ENCODE data around the gene PNMA8C.

Gene PNMA8C

DNA sequence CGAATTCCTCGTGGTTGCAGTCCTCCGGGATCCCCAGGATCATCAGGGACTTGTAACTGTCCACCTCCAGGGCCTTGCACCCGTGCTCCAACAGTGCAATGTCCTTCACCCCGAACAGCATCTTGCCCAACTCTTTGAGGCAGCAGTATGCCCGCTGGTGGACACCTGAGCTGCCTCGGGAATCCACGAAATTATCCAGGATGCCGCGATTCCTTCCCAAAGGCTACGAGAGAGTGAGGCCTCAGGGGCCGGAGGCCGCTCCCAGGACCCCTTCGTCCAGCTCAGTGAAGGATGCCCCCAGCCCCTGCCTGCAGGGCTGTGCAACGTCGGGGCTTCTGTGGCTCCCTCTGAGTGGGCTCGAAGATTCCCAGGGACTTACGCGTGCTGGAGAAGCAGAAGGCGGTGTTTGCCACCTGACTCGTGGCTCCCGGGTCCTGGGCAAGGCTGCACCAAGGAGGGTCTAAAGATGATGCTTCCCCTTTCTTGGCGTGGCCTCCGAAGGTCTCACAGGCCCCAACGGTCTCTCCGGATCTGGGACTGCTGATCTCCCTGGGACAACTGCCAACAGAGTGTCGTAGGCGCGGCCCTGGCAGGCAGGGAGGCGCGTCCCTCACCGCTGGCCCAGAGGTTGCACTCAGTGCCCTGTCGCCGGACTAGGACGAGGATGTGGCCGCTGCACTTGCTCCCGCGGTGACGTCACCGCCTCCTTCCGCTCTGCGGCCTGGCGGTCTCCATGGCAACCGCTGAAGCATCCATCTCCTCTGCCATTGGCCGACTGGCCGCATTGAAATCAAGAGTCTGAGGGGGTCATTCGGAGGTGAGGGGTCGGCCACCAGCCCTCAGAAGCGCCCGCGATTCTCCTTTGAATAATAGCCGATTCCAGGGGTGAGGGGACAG, at the start of gene PNMA8C:
Gene PNMA8C, minus strand, starts transcription at position 698 of the 897 bp plus-strand sequence. Its CDS starts 577 bp downstream, at position 121.
- DNase-seq: no peak

DNA sequence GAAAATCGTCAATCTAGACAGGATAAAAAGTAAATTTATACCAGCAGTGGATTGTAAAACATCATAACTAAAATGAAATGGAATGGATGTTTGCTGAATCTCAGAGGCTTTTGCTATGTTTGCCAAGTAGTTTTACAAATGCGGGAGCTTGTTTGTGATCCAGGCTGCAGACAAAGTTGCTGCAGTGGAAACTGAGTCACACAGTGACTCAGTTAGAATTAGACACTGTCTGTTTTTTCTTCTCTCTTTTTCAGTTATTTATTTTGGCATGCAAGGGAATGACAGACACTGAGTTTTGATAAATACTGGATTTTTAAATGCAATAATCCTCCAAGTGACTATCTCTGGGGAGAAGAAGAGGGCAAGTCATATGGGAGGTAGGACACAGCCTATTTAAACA, 47.2 kb upstream of the PNMA8C start:
- DNase-seq: no peak

DNA sequence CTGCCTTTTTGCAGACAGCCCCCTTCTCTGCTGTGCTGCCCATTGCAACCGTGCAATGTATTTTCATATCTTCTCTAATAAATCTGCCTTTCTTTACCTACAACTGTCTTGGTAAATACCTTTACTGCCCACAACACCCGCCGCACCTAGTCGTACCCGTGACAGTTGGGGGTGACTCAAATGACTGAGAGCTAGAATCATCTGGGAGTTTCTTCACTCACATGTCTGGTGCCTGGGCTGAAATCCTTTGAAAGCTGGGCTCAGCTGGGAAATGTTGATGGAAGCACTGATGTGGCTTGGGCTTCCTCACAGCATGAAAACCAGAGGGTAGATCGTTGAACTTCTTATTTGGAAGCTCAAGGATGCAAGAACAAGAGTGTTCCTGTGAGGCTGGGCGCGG, 45.5 kb upstream of the PNMA8C start:
- no peak for DNase-seq

DNA sequence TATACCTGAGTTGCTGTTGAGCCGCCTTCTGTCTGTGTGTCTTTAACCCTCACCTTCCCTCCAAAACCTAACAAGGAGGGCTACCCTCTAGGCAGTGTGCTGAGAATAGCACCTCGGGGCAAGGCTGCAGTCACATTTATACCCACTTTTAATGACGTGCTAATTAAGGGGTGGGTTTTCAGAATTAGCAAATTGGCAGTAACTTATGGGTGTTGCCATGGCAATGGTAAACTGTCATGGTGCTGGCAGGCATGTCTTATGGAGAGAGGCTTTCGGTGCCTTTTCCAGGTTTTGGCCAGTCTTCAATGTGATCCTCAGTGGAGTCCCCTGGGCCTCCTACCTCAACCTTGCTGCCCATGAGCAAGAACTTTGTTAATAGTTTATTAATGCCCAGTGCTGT, 43.9 kb upstream of the PNMA8C start:
- DNase-seq: no peak

DNA sequence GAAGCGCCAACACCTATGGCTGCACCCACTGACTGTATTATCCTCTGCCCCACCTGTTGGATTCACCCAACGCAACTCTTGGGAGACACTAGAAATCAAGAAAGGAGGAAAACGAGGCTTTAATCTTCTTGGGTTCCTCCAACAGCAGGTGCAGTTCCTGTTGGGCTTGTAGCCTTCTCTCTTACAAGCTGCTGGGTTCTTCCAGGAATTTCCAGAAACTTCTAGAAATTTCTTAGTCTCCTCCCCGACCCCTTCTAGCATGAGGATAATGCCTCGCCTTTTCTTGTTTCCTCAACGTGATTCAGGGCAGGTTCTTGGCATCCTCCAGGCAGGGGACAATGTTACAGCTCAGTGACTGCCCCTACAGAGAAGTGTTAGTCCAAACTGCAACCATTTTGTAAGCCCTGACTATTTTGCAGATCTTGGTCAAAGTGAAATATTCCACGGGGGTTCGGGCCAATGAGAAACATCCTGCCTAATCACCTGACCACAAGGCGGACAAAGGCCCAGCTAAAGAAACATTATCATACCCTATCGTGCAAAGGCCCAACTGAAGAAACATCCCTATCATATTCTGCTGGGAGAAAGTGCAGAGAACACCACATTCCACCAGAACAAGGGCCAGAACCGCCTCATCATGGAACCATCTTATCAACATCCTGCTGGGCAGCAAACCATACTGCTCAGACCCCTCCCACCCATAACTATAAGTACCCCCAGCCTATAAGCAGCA, 43.2 kb upstream of the PNMA8C start:
- no peak for DNase-seq

DNA sequence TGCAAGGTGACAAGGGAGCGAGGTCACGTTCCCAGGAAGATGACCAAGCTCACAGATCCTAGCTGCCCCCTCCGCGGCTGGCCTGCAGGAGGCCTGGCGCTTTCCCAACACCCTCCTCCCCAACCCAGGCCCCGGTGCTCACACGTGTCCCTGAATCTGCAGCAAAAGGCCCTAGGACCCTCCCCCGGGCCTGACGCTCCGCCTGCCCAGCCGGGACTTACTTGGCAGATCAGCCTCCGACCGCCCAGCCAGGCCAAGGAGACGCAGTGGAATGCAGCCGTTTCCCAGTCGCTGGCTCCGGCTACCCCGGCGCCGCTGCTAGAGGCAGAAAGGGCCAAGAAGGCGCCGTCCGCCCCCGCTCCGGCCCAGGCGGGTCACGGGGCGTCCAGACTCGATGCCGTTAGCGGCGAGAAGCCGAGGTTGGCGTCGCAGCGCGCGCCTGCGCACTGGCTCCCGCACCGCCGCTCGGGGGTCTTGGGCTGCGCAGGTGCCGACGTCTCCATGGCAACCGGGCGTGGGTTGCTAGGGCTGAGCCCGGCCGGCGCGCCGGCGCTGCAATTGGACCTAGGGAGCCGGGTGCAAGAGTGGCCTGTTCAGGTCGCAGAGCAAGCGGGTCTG, 42.5 kb upstream of the PNMA8C start, which contains the start of gene PNMA8A:
Gene PNMA8A, minus strand, starts transcription at position 448 of the 618 bp plus-strand sequence. CDS start 528 bp downstream, outside the sequence.
- no peak for DNase-seq

DNA sequence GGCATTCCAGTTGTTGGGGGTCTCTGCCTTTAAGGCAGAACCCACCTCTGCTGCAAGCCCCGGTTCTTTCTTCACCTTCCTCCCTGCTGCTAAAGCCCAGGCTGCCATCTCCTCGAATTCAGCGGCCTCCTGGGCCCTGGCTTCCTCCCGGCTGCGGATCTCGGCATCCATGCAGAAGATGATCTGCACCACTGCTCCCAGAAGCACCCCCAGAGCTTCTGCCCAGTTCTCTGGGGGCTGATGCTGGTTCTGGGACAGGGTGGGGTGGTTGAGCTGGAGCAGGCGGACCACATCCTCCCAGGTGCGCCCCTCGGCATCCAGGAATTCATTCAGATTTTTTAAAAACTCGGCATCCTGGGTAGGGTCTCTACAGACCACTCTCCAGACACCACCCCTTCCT, 41.6 kb upstream of the PNMA8C start:
- DNase-seq: no peak

DNA sequence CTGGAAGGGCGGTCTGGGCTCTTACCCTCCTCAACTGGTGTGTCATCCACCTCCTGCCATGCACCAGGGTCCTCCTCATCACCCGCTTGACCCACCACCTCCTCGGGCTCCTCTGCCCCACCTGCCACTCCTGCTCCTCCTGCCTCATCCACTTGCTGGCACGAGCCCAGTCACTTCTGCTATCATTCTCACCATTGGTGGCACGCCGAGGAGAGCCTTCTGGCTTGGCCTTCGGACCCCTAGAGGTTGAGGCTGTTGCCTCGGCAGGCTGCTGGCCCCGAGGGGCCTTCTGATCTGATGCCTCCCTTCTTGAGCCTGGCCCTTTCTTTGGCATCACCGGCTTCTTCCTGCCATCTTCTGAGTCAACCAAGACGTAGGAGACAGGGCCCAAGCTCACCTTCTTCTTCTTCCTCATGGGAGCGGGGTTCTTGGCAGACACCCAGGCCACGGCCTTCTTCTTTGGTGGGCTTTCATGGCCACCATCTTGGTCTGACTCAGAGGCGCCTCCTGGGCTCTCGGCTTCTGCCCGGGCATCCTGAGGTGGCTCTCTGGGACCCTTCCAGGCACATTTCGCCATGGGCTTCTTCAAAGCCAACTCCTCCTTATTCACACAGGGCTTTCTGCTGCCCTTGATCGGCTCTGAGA, 40.9 kb upstream of the PNMA8C start:
- DNase-seq: no peak

DNA sequence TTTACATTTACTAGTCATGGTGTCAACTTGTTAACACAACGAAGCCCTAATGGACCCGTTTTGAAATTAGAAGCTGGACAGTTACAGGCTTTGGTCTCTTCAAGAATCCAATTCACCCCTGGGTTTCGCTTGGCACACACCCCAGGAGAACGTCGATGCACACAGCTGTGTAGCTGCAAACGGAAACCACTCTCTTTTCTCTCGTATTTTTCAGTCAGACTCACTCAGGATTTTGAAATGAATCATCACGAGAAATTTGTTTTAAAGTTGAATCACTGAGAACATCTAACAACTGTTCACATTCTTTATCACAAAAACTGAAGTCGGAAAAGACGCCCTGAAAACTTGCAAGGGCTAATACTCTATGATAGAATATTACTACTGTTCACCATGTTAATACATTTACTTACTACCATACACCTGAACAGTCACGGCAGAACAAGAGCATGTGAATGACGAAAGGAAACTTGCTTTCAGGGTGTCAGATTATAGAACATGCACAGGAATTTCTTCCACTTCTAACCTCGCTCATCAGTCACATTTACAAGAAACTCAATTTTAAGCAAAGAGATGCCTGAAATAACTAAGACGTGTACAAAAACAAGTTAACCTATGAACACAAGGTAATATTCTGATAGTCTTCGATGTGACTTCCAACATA, 37.9 kb upstream of the PNMA8C start:
- no peak for DNase-seq

- no peak for DNase-seq
Observed at GRCh38 chr19:46463516-46463915, 34.8 kb upstream of the PNMA8C start.

- no peak for DNase-seq
Observed at GRCh38 chr19:46461537-46461936, 32.8 kb upstream of the PNMA8C start.

DNA sequence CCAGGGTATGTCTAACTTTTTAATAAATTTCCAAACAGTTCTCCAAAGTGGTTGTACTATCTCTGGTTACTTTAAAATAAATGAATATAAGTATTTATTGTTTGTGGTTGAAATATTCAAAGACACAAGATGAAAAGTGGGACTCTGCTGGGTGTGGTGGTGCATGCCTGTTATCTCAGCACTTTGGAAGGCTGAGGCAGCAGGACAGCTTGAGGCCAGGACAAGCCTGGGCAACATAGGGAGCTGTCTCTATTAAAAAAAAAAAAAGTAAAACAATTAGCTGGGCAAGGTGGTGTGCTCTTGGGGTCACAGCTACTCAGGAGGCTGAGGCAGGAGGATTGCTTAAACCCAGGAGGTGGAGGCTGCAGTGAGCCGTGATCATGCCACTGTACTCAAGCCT, 32.2 kb upstream of the PNMA8C start:
- no peak for DNase-seq

- no peak for DNase-seq
Observed at GRCh38 chr19:46460055-46460454, 31.3 kb upstream of the PNMA8C start.

- DNase-seq: no peak
Observed at GRCh38 chr19:46456930-46457329, 28.2 kb upstream of the PNMA8C start.

DNA sequence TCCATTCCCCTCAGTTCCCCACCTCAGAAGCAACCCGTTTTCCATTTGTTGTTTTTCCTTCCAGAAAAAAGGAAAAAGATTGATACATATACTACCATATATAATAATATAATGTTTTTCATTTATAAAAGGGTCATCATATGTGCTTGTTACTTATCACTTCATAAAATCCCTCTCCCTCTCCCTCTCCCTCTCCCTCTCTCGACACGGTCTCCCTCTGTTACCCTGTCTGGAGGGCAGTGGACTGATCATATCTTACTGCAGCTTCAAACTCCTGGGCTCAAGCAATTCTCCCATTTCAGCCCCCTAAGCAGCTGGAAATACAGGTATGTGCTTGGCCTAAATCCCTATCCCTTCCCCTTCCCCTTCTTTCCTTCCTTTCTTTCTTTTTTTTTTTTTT, 25.5 kb upstream of the PNMA8C start:
- no peak for DNase-seq

GRCh38 chr19:46453661-46454060, 24.9 kb upstream of the PNMA8C start:
- DNase-seq: no peak

DNA sequence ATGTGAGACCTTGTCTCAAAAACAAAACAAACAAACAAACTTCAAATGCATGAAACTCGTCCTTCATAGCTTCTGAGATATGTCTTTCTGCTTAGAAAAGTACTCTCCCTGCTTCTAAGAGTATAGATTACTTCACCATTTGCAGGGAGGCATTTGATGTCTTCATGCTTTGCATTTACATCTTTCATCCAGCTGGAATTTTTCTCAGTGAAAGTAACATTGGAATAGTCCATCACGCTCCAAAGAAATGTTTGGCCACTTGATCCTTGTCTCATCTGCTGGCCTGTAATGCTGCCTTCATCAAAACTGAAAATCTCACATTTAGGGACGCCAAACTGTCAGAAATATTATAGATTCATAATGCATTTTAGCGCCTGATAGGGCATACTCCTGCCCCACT, 23.4 kb upstream of the PNMA8C start:
- DNase-seq: no peak

DNA sequence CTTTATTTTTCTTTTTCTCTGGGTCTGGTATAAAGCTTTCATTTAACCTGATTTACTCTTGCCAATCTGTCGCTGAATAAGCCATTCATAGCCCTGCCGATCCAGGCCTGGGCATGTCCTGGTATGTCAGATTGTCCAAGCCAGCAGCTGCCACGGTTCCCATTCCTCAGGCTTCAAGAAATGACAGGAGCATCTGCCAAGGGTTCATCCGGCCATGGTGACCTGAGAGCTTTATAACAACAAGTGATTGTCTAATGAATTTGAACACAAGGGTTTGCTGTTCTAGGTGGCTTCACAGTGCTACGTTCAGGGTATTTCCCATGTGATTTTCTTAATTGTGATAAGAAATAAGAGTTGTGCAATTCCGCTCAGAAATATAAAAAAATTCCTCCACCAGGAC, 22.6 kb upstream of the PNMA8C start:
- no peak for DNase-seq

DNA sequence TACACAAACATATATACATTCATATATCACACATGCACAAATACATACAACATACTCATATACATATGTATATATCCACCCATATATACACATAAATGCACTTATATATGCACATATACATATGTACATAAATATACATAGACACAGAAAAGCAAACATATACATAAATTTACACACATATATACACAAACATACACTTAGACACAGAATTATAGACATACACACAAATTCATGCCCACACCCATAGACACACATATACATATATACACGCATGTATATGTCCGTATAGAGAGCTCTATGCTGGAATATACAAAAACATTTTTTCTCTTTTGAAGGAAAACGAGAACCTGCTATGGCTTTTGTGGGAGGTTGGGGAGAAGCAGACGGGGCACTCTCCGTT, 22.0 kb upstream of the PNMA8C start:
- DNase-seq: no peak

DNA sequence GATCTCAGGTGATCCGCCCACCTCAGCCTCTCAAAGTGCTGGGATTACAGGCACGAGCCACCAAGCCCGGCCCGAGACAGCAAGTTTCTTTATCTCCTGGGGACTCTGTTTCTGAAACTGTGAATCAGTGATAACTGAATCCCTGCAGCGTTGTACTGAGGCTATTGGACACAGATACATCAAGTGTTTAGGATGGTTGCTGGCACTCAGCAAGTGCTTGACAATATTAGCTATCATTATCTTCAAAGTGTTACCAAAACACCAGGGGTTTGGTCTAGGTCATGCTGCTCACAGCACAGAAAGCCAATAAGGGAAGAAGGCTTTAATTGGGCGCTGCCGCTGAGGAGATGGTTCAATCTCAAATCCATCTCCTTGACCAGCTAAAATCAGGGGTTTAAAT, 20.5 kb upstream of the PNMA8C start:
- DNase-seq: no peak

GRCh38 chr19:46448601-46449000, 19.9 kb upstream of the PNMA8C start:
- no peak for DNase-seq

DNA sequence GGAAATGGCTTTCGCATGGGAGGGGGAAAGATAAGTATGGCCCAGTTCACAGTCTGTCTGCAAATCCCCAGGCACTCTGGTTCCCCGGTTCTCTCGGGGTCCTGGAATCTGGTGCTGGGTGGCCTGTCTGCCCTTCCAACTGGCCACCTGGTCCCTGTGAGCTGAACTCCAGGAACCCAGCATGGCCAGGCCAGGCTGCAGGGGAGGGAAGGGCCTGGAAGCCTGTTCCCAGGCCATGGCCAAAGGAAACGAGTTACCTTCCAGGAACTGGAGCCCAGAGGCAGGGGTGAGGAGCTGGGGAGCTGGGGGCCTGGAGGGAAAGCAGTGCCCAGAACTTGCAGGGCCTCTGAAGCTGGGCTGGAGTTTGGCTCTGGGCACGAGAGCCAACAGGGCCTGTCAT, 19.1 kb upstream of the PNMA8C start:
- no peak for DNase-seq

GRCh38 chr19:46447006-46447405, 18.3 kb upstream of the PNMA8C start:
- no peak for DNase-seq

Measured in NCI-H1048 (cell line).